ENCODE measurements around the gene AGK.

AGK gene

GRCh38 chr7:141512597-141512996, 38.6 kb upstream of the AGK start:
- peaks cover 7 to 9% of the 10 kb centered on the region in 2 experiments for H3K4me1 ChIP-seq (ENCODE audit: control insufficient read depth in 1 of 2, insufficient read depth in 2 of 2, low read length in 2 of 2)
- no peak overlapping the region for H2AK5ac ChIP-seq (ENCODE audit: low read length)
- no peak overlapping the region for H3K27ac ChIP-seq (ENCODE audit: low read depth, low read length)
- peaks cover 9% of the 10 kb centered on the region for H3K27me3 ChIP-seq (ENCODE audit: insufficient read depth, low read length)
- H2BK12ac ChIP-seq (ENCODE audit: low read length) = no peak overlapping the region
- no peaks in the 10 kb centered on the region for H3K79me1 ChIP-seq (ENCODE audit: low read length)
- H2BK5ac ChIP-seq (ENCODE audit: low read depth, low read length, poor library complexity) = no peak overlapping the region
- no peak overlapping the region for H3K4me2 ChIP-seq (ENCODE audit: low read length)
- H4K12ac ChIP-seq (ENCODE audit: low read depth, low read length) = no peak overlapping the region
- H3K18ac ChIP-seq (ENCODE audit: low read length) = no peak overlapping the region
- H3K14ac ChIP-seq (ENCODE audit: low read length) = no peak overlapping the region
- no peaks in the 10 kb centered on the region for H3K9me3 ChIP-seq (ENCODE audit: insufficient read depth, low read depth, low read length)
- H3K23ac ChIP-seq (ENCODE audit: low read length) = no peak overlapping the region
- no peak overlapping the region for H3K9ac ChIP-seq (ENCODE audit: low read length)
- no peak overlapping the region for H2AFZ ChIP-seq (ENCODE audit: insufficient read depth, low read length, poor library complexity)
- no peaks in the 10 kb centered on the region for H3K36me3 ChIP-seq (ENCODE audit: control insufficient read depth in 1 of 2, insufficient read depth in 2 of 2, low read length in 2 of 2)
- no peaks in the 10 kb centered on the region for H3K79me2 ChIP-seq (ENCODE audit: control insufficient read depth, insufficient read depth, low read length, poor library complexity)
- no peak overlapping the region for H3K4me3 ChIP-seq (ENCODE audit: low read depth, low read length)
- no peak overlapping the region for H2BK120ac ChIP-seq (ENCODE audit: insufficient read depth, low read length, poor library complexity)
- no CpG with 5 or more reads among the region's 2 CpGs for WGBS (ENCODE audit: extremely low coverage, insufficient coverage, insufficient read length)
- H4K8ac ChIP-seq (ENCODE audit: low read depth, low read length) = no peak overlapping the region
- no peak overlapping the region for H4K91ac ChIP-seq (ENCODE audit: low read depth, low read length)
- no peak overlapping the region for H3K4ac ChIP-seq (ENCODE audit: low read depth, low read length)
- DNase-seq = no peak

DNA sequence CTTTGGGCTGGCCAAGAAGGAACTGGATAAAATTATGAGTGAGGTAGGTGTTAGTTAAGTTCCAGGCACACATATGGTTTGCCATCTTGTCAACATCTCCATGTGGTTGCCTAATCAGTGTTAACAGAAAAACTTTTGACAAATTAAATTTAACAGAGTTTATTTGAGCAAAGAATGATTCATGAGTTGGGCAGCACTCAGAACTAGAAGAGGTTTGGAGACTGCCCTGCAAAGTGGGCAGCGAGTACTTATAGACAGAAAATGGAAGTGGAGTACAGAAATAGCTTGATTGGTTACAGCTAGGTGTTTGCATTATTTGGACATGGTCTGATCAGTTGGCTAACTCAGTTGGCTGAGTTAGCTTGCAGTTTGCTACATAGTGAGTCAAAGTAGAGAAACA, 37.5 kb upstream of the AGK start:
- Histone ChIP-seq H3K23ac (ENCODE audit: low read length) (no peak overlapping the region), H2BK12ac (ENCODE audit: low read length) (no peak overlapping the region), H3K4me2 (ENCODE audit: low read length) (no peak overlapping the region), H3K79me2 (ENCODE audit: control insufficient read depth, insufficient read depth, low read length, poor library complexity) (no peaks in the 10 kb centered on the region), H3K4ac (ENCODE audit: low read depth, low read length) (no peak overlapping the region), H2BK5ac (ENCODE audit: low read depth, low read length, poor library complexity) (no peak overlapping the region), H4K12ac (ENCODE audit: low read depth, low read length) (no peak overlapping the region), H3K27me3 (ENCODE audit: insufficient read depth, low read length) (peaks cover 9% of the 10 kb centered on the region), H3K9ac (ENCODE audit: low read length) (no peak overlapping the region), H3K36me3 (ENCODE audit: control insufficient read depth in 1 of 2, insufficient read depth in 2 of 2, low read length in 2 of 2) (no peaks in the 10 kb centered on the region), H2BK120ac (ENCODE audit: insufficient read depth, low read length, poor library complexity) (no peak overlapping the region), H3K9me3 (ENCODE audit: insufficient read depth, low read depth, low read length) (no peaks in the 10 kb centered on the region), H2AFZ (ENCODE audit: insufficient read depth, low read length, poor library complexity) (no peak overlapping the region), H4K8ac (ENCODE audit: low read depth, low read length) (no peak overlapping the region), H3K18ac (ENCODE audit: low read length) (no peak overlapping the region), H4K91ac (ENCODE audit: low read depth, low read length) (no peak overlapping the region), H2AK5ac (ENCODE audit: low read length) (no peak overlapping the region), H3K79me1 (ENCODE audit: low read length) (no peaks in the 10 kb centered on the region), H3K4me3 (ENCODE audit: low read depth, low read length) (no peak overlapping the region), H3K4me1 (ENCODE audit: control insufficient read depth in 1 of 2, insufficient read depth in 2 of 2, low read length in 2 of 2) (peaks cover 7 to 9% of the 10 kb centered on the region in 2 experiments), H3K27ac (ENCODE audit: low read depth, low read length) (no peak overlapping the region), H3K14ac (ENCODE audit: low read length) (no peak overlapping the region)
- no CpG with 5 or more reads among the region's 1 CpG for WGBS (ENCODE audit: extremely low coverage, insufficient coverage, insufficient read length)
- DNase-seq = no peak

DNA sequence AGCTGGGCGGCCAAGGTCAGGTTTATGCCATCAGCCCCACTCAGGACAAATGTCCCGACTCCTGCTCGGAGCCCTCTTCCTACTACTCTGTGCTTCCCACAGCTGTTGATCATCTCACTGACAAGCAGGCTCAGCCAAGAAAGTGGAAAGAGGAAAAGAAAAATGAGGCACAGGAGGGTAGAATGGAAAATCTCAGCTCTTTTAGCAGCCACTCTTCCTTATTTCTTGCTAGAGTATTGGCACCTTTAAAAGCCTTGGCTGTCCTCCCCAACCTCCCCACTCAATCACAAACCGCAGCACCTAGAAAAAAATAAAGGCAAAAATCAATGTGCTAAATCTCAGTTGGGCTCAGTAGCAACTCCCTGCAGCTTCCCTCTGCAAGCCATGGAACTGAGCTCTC, 35.3 kb upstream of the AGK start:
- H3K36me3 ChIP-seq (ENCODE audit: control insufficient read depth in 1 of 2, insufficient read depth in 2 of 2, low read length in 2 of 2) = no peaks in the 10 kb centered on the region
- no peak for DNase-seq

GRCh38 chr7:141519623-141520022, 31.6 kb upstream of the AGK start:
- H4K8ac ChIP-seq (ENCODE audit: low read depth, low read length) = no peak overlapping the region
- H3K18ac ChIP-seq (ENCODE audit: low read length) = no peak overlapping the region
- no peak for DNase-seq
- no peak overlapping the region for H4K12ac ChIP-seq (ENCODE audit: low read depth, low read length)
- no peak overlapping the region for H4K91ac ChIP-seq (ENCODE audit: low read depth, low read length)
- no peaks in the 10 kb centered on the region for H3K36me3 ChIP-seq (ENCODE audit: control insufficient read depth in 1 of 2, insufficient read depth in 2 of 2, low read length in 2 of 2)
- no peaks in the 10 kb centered on the region for H3K79me2 ChIP-seq (ENCODE audit: control insufficient read depth, insufficient read depth, low read length, poor library complexity)
- no peaks in the 10 kb centered on the region for H3K9me3 ChIP-seq (ENCODE audit: insufficient read depth, low read depth, low read length)
- H2BK120ac ChIP-seq (ENCODE audit: insufficient read depth, low read length, poor library complexity) = no peak overlapping the region
- no peak overlapping the region for H2AFZ ChIP-seq (ENCODE audit: insufficient read depth, low read length, poor library complexity)
- H3K4me1 ChIP-seq (ENCODE audit: control insufficient read depth in 1 of 2, insufficient read depth in 2 of 2, low read length in 2 of 2) = no peaks in the 10 kb centered on the region
- no CpG with 5 or more reads among the region's 4 CpGs for WGBS (ENCODE audit: extremely low coverage, insufficient coverage, insufficient read length)
- H3K79me1 ChIP-seq (ENCODE audit: low read length) = no peaks in the 10 kb centered on the region
- no peak overlapping the region for H3K9ac ChIP-seq (ENCODE audit: low read length)
- no peak overlapping the region for H3K4me2 ChIP-seq (ENCODE audit: low read length)
- no peak overlapping the region for H3K23ac ChIP-seq (ENCODE audit: low read length)
- H3K27me3 ChIP-seq (ENCODE audit: insufficient read depth, low read length) = no peaks in the 10 kb centered on the region
- no peak overlapping the region for H2BK5ac ChIP-seq (ENCODE audit: low read depth, low read length, poor library complexity)
- no peak overlapping the region for H2BK12ac ChIP-seq (ENCODE audit: low read length)
- H3K4ac ChIP-seq (ENCODE audit: low read depth, low read length) = no peak overlapping the region
- no peak overlapping the region for H2AK5ac ChIP-seq (ENCODE audit: low read length)
- no peak overlapping the region for H3K14ac ChIP-seq (ENCODE audit: low read length)
- no peak overlapping the region for H3K27ac ChIP-seq (ENCODE audit: low read depth, low read length)
- no peak overlapping the region for H3K4me3 ChIP-seq (ENCODE audit: low read depth, low read length)

More for the DNA sequence above, 35.3 kb upstream of the AGK start:
- no CpG with 5 or more reads among the region's 4 CpGs for WGBS (ENCODE audit: extremely low coverage, insufficient coverage, insufficient read length)
- no peaks in the 10 kb centered on the region for H3K79me2 ChIP-seq (ENCODE audit: control insufficient read depth, insufficient read depth, low read length, poor library complexity)
- no peak overlapping the region for H3K23ac ChIP-seq (ENCODE audit: low read length)
- peaks cover 7 to 9% of the 10 kb centered on the region in 2 experiments for H3K4me1 ChIP-seq (ENCODE audit: control insufficient read depth in 1 of 2, insufficient read depth in 2 of 2, low read length in 2 of 2)
- H2AK5ac ChIP-seq (ENCODE audit: low read length) = no peak overlapping the region
- no peak overlapping the region for H4K8ac ChIP-seq (ENCODE audit: low read depth, low read length)
- no peak overlapping the region for H4K91ac ChIP-seq (ENCODE audit: low read depth, low read length)
- no peak overlapping the region for H3K27ac ChIP-seq (ENCODE audit: low read depth, low read length)
- no peak overlapping the region for H3K4me3 ChIP-seq (ENCODE audit: low read depth, low read length)
- H3K79me1 ChIP-seq (ENCODE audit: low read length) = no peaks in the 10 kb centered on the region
- H3K4ac ChIP-seq (ENCODE audit: low read depth, low read length) = no peak overlapping the region
- H2BK120ac ChIP-seq (ENCODE audit: insufficient read depth, low read length, poor library complexity) = no peak overlapping the region
- no peaks in the 10 kb centered on the region for H3K9me3 ChIP-seq (ENCODE audit: insufficient read depth, low read depth, low read length)
- H4K12ac ChIP-seq (ENCODE audit: low read depth, low read length) = no peak overlapping the region
- H3K27me3 ChIP-seq (ENCODE audit: insufficient read depth, low read length) = peaks cover 9% of the 10 kb centered on the region
- H3K14ac ChIP-seq (ENCODE audit: low read length) = no peak overlapping the region
- H2BK5ac ChIP-seq (ENCODE audit: low read depth, low read length, poor library complexity) = no peak overlapping the region
- no peak overlapping the region for H2AFZ ChIP-seq (ENCODE audit: insufficient read depth, low read length, poor library complexity)
- H2BK12ac ChIP-seq (ENCODE audit: low read length) = no peak overlapping the region
- H3K4me2 ChIP-seq (ENCODE audit: low read length) = no peak overlapping the region
- no peak overlapping the region for H3K9ac ChIP-seq (ENCODE audit: low read length)
- no peak overlapping the region for H3K18ac ChIP-seq (ENCODE audit: low read length)

Data from trophoblast cell (in vitro differentiated cells and primary cell).